Tibial nerve (tissue), 4 donors: ENCODE data around the gene GPN2. TPM values are rescaled to one million over a fixed set of nuclear protein-coding genes. Genes with fewer than 3 reads are reported as not detected.

Source experiments
- DNase-seq, 2 donors: peaks; one replicate each; pipeline ENCODE4 v3.0.0-alpha.2; 2019; ENCODE audit warnings: low spot score in 2 of 2
- H3K27ac ChIP-seq, 4 donors: fragments of 200-600 bp; sonication (generic) in 3 of 4; one replicate each; pipeline ENCODE4 v1.5.1; 2017 to 2019; ENCODE audit warnings: mild to moderate bottlenecking in 1 of 4
- H3K27me3 ChIP-seq, 2 donors: fragments of 200-600 bp; sonication (generic) in 1 of 2; one replicate each; pipeline versions ENCODE4 v1.5.1 to v1.6.0; 2017 to 2019
- H3K36me3 ChIP-seq, 3 donors: fragments of 200-600 bp; sonication (generic); one replicate each; pipeline ENCODE4 v1.5.1; 2018 to 2019
- H3K4me1 ChIP-seq, 4 donors: fragments of 200-600 bp; sonication (generic) in 3 of 4; one replicate each; pipeline ENCODE4 v1.5.1; 2017 to 2019
- H3K4me3 ChIP-seq, 4 donors: fragments of 200-600 bp; sonication (generic) in 3 of 4; one replicate each; pipeline ENCODE4 v1.5.1; 2017 to 2019; ENCODE audit warnings: mild to moderate bottlenecking in 1 of 4, moderate library complexity in 1 of 4
- H3K9me3 ChIP-seq, 4 donors: fragments of 200-600 bp; sonication (generic) in 3 of 4; one replicate each; pipeline ENCODE4 v1.5.1; 2017 to 2019
- EP300 ChIP-seq, 2 donors: sonication (generic); formaldehyde crosslinking; IDR thresholded peaks; one replicate each; pipeline ENCODE4 v1.6.1; 2017; ENCODE audit warnings: antibody characterized with exemption in 2 of 2, mild to moderate bottlenecking in 1 of 2
- POLR2A ChIP-seq, 2 donors: fragments of 450-650 bp; IDR thresholded peaks; one replicate each; pipeline ENCODE4 v1.6.1; 2017; ENCODE audit warnings: antibody characterized with exemption in 2 of 2, mild to moderate bottlenecking in 2 of 2, moderate library complexity in 2 of 2
- WGBS, 2 donors: methylation state at CpG; one replicate each; pipeline ENCODE4 v1.1.5; 2018; 5-methylcytosine and 5-hydroxymethylcytosine counted together
- total RNA-seq, 4 donors: library from RNA; depleted of rRNA; stranded (reverse); fragments of >200 nt; gene quantifications; one replicate each; pipeline ENCODE4 v1.1.0, GENCODE V29; 2016
- TF ChIP-seq, protein P1 (sequence below), 5 experiments: fragments of 200-600 bp in 3 of 5; fragments of 450-650 bp in 2 of 5; sonication (generic) in 3 of 5; IDR thresholded peaks; one replicate each; pipeline ENCODE4 v1.5.1; 2016 to 2019; ENCODE audit warnings: antibody characterized with exemption in 5 of 5, mild to moderate bottlenecking in 3 of 5, moderate library complexity in 2 of 5

The GPN2 gene
- total RNA-seq, 4 donors from 2014 or later = 7.9 to 14.7 (median 13.8) TPM

DNA sequence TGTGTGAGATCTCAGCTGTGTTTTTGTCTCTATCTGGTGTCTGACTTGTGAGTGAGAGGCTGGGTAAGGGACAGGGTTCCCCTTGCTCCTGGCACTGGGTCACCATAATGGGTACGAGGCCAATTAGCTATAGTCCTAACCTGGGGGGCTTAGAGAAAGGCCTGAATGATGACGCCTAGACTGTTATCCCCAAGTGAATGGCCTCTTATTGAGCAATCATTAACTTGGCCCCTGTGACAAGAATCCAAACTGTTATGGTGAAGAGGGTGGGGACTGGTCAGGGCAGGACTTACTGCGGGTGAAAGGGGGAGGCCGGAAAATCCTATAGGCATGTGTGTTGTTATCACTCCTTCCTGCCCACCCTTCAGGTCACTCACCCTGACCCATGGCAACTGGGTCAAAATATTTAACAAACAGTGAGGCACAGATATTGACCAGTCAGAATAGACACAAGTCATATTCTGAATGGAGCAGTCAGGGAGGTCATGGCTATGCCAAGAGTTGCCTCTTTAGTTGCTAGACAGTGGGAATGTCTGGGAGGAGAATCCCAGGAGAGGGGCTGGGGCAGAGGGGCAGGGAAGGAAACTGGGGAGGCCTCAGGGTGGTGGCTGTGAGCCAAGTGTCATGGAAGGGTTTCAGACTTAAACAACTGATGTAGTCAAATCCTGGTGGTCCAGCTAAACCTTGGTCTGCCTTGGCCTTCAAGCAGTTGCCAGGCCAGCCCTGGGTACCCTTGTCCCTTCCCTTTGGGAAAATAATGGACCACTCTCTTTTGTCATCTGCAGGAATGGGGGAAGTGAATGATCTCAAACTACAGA is 20.5 kb upstream of the GPN2 start:
- Histone ChIP-seq H3K9me3 (no peaks in the 10 kb centered on the region), H3K27me3 (no peaks in the 10 kb centered on the region), H3K4me1 (no peaks in the 10 kb centered on the region), H3K36me3 (no peaks in the 10 kb centered on the region), H3K4me3 (no peak overlapping the region), H3K27ac (no peak overlapping the region)
- TF ChIP-seq, protein P1, sequence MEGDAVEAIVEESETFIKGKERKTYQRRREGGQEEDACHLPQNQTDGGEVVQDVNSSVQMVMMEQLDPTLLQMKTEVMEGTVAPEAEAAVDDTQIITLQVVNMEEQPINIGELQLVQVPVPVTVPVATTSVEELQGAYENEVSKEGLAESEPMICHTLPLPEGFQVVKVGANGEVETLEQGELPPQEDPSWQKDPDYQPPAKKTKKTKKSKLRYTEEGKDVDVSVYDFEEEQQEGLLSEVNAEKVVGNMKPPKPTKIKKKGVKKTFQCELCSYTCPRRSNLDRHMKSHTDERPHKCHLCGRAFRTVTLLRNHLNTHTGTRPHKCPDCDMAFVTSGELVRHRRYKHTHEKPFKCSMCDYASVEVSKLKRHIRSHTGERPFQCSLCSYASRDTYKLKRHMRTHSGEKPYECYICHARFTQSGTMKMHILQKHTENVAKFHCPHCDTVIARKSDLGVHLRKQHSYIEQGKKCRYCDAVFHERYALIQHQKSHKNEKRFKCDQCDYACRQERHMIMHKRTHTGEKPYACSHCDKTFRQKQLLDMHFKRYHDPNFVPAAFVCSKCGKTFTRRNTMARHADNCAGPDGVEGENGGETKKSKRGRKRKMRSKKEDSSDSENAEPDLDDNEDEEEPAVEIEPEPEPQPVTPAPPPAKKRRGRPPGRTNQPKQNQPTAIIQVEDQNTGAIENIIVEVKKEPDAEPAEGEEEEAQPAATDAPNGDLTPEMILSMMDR (IDR thresholded peaks at IDR 0.05) = no peak
- TF ChIP-seq EP300 (IDR thresholded peaks at IDR 0.05) = no peak
- no peak for TF ChIP-seq POLR2A (IDR thresholded peaks at IDR 0.05)
- WGBS, 2 donors = 61 to 67% methylated on average over 4 of the region's 4 CpGs
- no peak for DNase-seq

DNA sequence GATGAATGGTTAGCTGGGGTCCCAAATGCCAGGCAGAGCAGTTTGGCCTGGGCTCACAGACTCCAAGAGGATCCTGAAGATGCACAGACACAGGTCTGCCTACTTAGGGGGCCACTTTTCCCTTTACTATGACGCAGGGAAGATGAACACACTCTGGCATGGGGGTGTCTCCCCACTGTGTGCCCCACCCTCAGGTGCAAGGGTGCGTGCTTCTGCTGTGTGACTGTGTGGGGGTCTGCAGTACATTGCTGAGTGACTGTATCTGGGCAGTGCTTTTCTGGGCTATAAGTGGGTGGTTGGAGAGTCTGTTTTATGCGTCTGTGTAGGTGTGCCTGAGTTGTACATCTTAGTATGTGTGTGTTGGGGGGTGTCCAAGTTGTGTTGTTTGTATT is 19.9 kb upstream of the GPN2 start:
- H3K4me3 ChIP-seq = no peak overlapping the region
- H3K4me1 ChIP-seq = no peaks in the 10 kb centered on the region
- no peak for TF ChIP-seq POLR2A (IDR thresholded peaks at IDR 0.05)
- no peaks in the 10 kb centered on the region for H3K27me3 ChIP-seq
- 70 to 71% methylated on average over 3 of the region's 3 CpGs for WGBS, 2 donors
- no peaks in the 10 kb centered on the region for H3K9me3 ChIP-seq
- DNase-seq = no peak
- no peaks in the 10 kb centered on the region for H3K36me3 ChIP-seq
- no peak overlapping the region for H3K27ac ChIP-seq

DNA sequence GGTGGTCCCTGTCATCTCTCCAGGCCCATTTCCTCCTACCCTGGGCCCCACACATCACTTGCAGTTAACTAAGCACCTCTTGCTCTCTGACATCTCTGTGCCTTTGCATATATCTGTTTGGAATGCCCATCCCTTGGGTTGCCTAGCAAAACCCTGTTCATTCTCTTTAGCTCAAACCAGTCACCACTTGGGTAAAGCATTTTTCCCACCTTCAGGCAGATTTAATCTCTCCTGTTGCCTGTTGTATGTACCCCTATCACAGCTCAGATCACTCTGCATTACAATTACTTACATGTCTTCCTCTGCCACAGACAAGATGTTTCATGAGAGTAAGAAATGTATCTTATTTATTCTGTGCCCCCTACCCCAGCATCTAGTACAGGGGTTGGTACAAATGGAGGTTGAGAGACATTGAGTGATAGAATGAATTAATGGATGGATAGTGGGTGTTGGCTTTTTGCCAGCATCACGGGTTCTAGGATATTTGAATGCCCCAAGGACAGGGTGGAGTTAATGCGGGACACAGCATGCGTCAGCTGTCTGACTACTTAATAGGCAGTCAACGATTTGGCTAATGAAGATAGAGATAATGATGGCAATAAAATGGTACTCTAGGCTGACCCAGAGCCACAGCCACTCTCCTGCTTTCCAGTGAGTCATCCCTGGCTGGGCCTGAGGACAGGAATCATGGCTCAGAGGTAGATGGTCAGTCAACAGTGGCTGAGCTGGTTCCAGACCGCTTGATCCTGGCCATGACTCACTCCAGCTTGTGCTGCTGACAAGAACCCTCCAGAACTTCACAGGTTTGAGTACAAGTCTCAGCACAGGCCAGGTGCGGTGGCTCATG is 17.2 kb upstream of the GPN2 start:
- DNase-seq = no peak
- WGBS, 2 donors = 54 to 57% methylated on average over 6 of the region's 6 CpGs
- Histone ChIP-seq H3K9me3 (no peaks in the 10 kb centered on the region), H3K36me3 (no peaks in the 10 kb centered on the region), H3K27me3 (no peaks in the 10 kb centered on the region), H3K27ac (no peak overlapping the region), H3K4me3 (no peak overlapping the region), H3K4me1 (no peaks in the 10 kb centered on the region)
- no peak for TF ChIP-seq POLR2A (IDR thresholded peaks at IDR 0.05)
- TF ChIP-seq, protein P1 (IDR thresholded peaks at IDR 0.05) = no peak
- no peak for TF ChIP-seq EP300 (IDR thresholded peaks at IDR 0.05)

DNA sequence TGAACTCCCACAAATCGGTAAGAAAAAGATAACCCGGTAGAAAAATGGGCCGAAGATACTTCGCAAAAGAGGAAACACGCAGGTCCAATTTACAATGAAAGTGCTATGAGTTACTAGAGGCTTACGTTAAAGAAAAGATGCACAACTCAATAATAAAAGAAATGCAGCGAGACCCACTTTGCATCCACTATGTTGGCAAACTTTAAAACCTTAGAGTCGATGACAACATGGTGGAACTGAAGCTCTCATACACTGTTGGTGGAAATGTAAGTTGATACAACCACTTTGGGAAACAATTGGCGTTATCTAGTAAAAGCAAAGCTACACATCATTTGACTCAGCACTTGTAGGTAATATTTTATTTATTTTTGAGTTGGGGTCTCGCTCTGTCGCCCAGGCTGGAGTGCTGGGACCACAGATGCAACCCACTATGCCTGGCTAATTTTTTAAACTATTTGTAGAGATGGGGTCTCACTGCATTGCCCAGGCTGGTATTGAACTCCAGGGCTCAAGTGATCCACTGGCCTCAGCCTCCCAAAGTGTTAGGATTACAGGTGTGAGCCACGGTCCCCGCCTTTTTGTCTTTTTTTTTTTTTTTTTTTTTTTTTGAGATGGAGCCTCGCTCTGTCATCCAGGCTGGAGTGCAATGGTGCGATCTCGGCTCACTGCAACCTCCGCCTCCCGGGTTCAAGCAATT is 10.9 kb upstream of the GPN2 start:
- TF ChIP-seq POLR2A (IDR thresholded peaks at IDR 0.05) = no peak
- TF ChIP-seq EP300 (IDR thresholded peaks at IDR 0.05) = no peak
- TF ChIP-seq, protein P1 (IDR thresholded peaks at IDR 0.05) = no peak
- DNase-seq = no peak

DNA sequence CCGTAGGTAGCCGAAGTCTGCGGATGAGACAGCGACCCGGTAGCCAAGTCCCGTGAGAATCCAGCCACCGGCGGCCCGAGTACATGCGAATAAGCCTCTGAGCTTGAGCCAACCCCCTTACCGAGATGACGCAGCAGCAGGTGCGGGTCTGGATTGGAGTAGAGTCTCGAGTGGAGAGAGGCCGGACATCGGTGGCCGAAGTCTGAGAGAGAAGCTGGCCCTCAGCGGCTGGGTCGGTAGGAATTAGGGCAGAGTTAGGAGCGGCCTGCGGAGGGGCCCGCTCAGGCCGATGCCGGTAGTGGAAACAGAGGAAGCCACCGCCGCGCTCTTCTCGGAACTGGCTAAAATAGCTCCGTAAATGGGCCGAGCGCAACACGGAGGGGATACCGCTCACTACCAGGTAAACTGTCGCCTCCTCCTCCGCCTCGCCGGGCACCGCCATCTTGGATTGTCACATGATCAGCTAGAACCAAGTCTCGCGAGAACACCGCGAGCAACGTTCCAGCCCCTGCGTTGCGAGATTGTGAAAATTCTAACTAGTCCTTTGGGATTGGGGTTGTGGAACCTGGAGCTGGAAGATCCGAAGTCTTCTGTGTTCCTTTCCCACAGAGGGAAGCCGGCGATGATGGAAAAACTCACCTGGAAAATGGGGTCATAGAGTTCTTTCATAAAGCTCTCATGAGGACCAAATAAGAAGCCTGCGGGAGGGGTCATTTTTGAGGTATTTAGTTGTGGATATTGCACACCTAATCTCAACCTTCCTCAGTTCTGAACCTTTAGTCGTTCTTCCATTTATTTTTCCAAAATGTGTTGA is 10.1 kb upstream of the GPN2 start, which contains the start of gene GPATCH3:
Gene GPATCH3 (minus strand): TSS at position 467 of the 814 bp plus-strand sequence. CDS start 25 bp downstream, at position 442.
- peak within 1 kb of the TSS; percentile 70 to 97 (median 87) for H3K4me3 ChIP-seq
- peak; percentile 93 to 96 for DNase-seq
- WGBS, 2 donors = 1 to 4% methylated on average over 50 of the region's 50 CpGs
- H3K4me1 ChIP-seq = peaks cover 4 to 34% (median 7%) of the 10 kb centered on the region in 4 donors
- TF ChIP-seq EP300 (IDR thresholded peaks at IDR 0.05) = peak; percentile 25 to 90
- TF ChIP-seq POLR2A (IDR thresholded peaks at IDR 0.05) = peak in 1 of 2 donors; percentile 46
- TF ChIP-seq, protein P1 (IDR thresholded peaks at IDR 0.05) = peak in 1 of 5 experiments; percentile 25
- H3K36me3 ChIP-seq = peaks cover 2 to 32% (median 4%) of the 10 kb centered on the region in 3 donors
- no peaks in the 10 kb centered on the region for H3K27me3 ChIP-seq
- H3K9me3 ChIP-seq = no peaks in the 10 kb centered on the region
- H3K27ac ChIP-seq = peak within 1 kb of the TSS; percentile 72 to 87 (median 78)

More for the DNA sequence above, 10.9 kb upstream of the GPN2 start:
- Histone ChIP-seq H3K27me3 (no peaks in the 10 kb centered on the region), H3K36me3 (peaks cover 0 to 24% (median 2%) of the 10 kb centered on the region in 3 donors), H3K4me3 (peak overlapping the region; percentile 70 to 97 (median 87)), H3K4me1 (peaks cover 4 to 34% (median 7%) of the 10 kb centered on the region in 4 donors), H3K27ac (peak overlapping the region; percentile 72 to 87 (median 78)), H3K9me3 (no peaks in the 10 kb centered on the region)
- WGBS, 2 donors = 69 to 72% methylated on average over 18 of the region's 18 CpGs
